ENCODE results near the gene AK8.
"Not testable (repeated sequence)": the region's sequence is repeated elsewhere in the genome, so short reads cannot be mapped to it uniquely, and the experiment has no call there.

The AK8 gene

GRCh38 chr9:132740526-132741309 is 137.4 kb downstream of the AK8 start:
- DNase-seq: no peak

GRCh38 chr9:132739710-132740310 is 138.3 kb downstream of the AK8 start:
- DNase-seq: no peak

- no peak for DNase-seq
Measured at GRCh38 chr9:132733260-132733815, 144.7 kb downstream of the AK8 start.

GRCh38 chr9:132732326-132733259 is 145.5 kb downstream of the AK8 start:
- DNase-seq: no peak

- no peak for DNase-seq
Measured at GRCh38 chr9:132731230-132731629, 146.9 kb downstream of the AK8 start.

GRCh38 chr9:132730054-132731033 is 147.7 kb downstream of the AK8 start:
- DNase-seq: no peak

GRCh38 chr9:132729235-132729890 is 148.7 kb downstream of the AK8 start:
- no peak for DNase-seq

- no peak for DNase-seq
Measured at GRCh38 chr9:132728497-132728896, 149.6 kb downstream of the AK8 start.

- DNase-seq: no peak
Measured at GRCh38 chr9:132728071-132728470, 150.0 kb downstream of the AK8 start.

GRCh38 chr9:132726576-132727130 is 151.4 kb downstream of the AK8 start:
- DNase-seq: no peak

- DNase-seq: no peak
Measured at GRCh38 chr9:132725306-132725705, 152.8 kb downstream of the AK8 start.

GRCh38 chr9:132723809-132724208 is 154.3 kb downstream of the AK8 start:
- DNase-seq: no peak

- DNase-seq: no peak
Measured at GRCh38 chr9:132722564-132723065, 155.5 kb downstream of the AK8 start.

GRCh38 chr9:132721661-132722060 is 156.4 kb downstream of the AK8 start:
- no peak for DNase-seq

GRCh38 chr9:132718381-132718928 is 159.6 kb downstream of the AK8 start:
- DNase-seq: not testable (repeated sequence)

GRCh38 chr9:132717326-132717945 is 160.6 kb downstream of the AK8 start:
- DNase-seq: no peak

- DNase-seq: no peak
Measured at GRCh38 chr9:132716007-132716406, 162.1 kb downstream of the AK8 start.

- no peak for DNase-seq
Measured at GRCh38 chr9:132712753-132713152, 165.3 kb downstream of the AK8 start.

GRCh38 chr9:132711846-132712245 is 166.2 kb downstream of the AK8 start:
- no peak for DNase-seq

GRCh38 chr9:132711152-132711551 is 166.9 kb downstream of the AK8 start:
- not testable (repeated sequence) for DNase-seq
